Thyroid gland (tissue), 4 donors: ENCODE measurements around the gene MXD1.

Experiments
- POLR2A ChIP-seq, 2 donors: fragments of 450-650 bp; IDR thresholded peaks; one replicate each; pipeline ENCODE4 v1.6.1; 2017; ENCODE audit warnings: antibody characterized with exemption in 2 of 2, mild to moderate bottlenecking in 2 of 2, moderate library complexity in 1 of 2
- TF ChIP-seq, protein P1 (sequence below), 6 experiments: fragments of 200-600 bp in 3 of 6; fragments of 450-650 bp in 3 of 6; sonication (generic) in 3 of 6; IDR thresholded peaks; one replicate each; pipeline ENCODE4 v1.5.1; 2016 to 2019; ENCODE audit warnings: antibody characterized with exemption in 6 of 6, mild to moderate bottlenecking in 2 of 6, inconsistent platforms in 1 of 6, moderate library complexity in 1 of 6

DNA sequence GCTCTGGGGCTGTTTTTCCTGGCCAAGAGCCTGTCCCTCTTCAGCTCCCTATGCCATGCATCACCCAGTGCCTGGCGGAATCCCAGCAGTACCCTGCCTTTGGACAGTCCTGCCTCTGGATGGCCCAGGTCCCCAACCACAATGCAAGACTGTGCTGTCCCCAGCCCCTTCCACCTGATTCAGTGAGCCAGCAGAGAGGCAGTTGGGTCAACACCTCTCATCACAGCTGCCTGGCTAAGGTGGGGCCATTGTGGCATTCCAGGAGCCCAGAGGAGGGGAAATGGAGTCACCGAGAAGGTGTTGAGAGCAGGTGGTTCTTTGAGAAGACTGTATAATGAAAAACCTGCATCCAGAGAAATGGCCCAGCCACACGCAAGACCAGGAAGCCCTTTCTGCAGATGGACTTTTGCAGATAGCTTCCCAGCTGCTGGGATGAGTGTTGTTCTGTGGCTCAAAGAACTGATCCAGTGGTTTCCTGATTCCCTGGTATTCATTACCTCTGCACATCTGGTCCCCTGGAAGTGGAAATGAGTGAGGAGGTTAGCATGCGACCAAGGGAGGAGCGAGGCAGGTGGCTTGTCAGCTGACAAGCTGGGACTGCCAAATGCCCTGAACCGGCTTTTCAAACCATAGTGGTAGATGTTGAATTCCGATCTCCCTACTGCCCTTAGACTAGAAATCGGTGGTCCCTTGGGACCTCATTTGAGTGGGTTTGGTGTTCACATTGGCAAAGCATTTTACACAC, 48.2 kb downstream of the MXD1 start:
- TF ChIP-seq, protein P1, sequence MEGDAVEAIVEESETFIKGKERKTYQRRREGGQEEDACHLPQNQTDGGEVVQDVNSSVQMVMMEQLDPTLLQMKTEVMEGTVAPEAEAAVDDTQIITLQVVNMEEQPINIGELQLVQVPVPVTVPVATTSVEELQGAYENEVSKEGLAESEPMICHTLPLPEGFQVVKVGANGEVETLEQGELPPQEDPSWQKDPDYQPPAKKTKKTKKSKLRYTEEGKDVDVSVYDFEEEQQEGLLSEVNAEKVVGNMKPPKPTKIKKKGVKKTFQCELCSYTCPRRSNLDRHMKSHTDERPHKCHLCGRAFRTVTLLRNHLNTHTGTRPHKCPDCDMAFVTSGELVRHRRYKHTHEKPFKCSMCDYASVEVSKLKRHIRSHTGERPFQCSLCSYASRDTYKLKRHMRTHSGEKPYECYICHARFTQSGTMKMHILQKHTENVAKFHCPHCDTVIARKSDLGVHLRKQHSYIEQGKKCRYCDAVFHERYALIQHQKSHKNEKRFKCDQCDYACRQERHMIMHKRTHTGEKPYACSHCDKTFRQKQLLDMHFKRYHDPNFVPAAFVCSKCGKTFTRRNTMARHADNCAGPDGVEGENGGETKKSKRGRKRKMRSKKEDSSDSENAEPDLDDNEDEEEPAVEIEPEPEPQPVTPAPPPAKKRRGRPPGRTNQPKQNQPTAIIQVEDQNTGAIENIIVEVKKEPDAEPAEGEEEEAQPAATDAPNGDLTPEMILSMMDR (IDR thresholded peaks at IDR 0.05): no peak
- TF ChIP-seq POLR2A (IDR thresholded peaks at IDR 0.05): no peak
